ENCODE measurements around the gene LRRC74A. TPM values are rescaled to one million over a fixed set of nuclear protein-coding genes. Genes with fewer than 3 reads are reported as not detected.

LRRC74A gene
- total and polyA plus RNA-seq, 10 of the 15 experiments (the other 5 are each of a cell fraction or from before 2014, with no cell fraction given): not detected

DNA sequence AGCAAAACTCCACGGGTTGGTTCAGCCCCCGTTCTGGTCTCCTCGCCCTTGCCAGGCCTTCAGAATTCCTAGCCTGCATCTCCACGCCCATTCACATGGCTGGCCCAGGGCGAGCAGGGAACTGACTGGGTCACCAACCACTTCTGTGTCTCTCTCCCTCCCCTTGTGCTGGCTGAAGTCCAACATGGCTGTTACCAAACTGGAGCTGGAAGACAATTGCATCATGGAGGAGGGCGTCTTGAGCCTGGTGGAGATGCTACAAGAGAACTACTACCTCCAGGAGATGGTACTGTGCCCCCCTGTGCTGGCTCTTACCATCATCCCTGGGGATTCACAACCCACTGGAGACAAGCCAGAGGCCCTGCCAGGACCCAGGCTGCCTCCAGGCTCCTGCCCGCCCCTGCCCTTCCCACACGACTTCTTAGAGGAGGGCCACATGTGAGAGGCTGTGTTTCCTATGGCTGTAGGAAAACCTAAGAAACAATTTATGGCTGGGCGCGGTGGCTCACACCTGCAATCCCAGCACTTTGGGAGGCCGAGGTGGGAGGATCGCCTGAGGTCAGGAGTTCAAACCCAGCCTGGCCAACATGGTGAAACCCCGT lies 9.9 kb downstream of the LRRC74A start:
- RAD21 ChIA-PET (ENCODE audit: unreplicated experiment): no interaction called here
- H3K27me3 ChIP-seq (replicated peaks in 1 of 2; ENCODE audit: control insufficient read depth in 2 of 2, insufficient read depth in 2 of 2, low read length in 1 of 2): peaks cover 0 to 3% of the 10 kb centered on the region in 2 experiments; a peak in 3 of 4 replicates
- no peak overlapping the region for H3K27ac ChIP-seq (ENCODE audit: control insufficient read depth, insufficient read depth)
- SMC1A ChIA-PET (ENCODE audit: uncharacterized antibody, unreplicated experiment): interaction anchor here (0.7 kb wide), 1 partner anchor 245 kb away, joined by 3 read pairs; no protein-coding TSS in a partner anchor
- no peak overlapping the region for H3K4me2 ChIP-seq (ENCODE audit: control insufficient read depth, insufficient read depth)
- intact Hi-C loops (cut with micrococcal nuclease; ENCODE audit: unreplicated experiment) (no loop called here), in situ Hi-C loops (cut with MboI) (no loop called here)
- FAIRE-seq (no peak), ATAC-seq (no peak), DNase-seq (ENCODE audit: low read depth, low spot score) (no peak)
- TF ChIP-seq BCLAF1 (IDR thresholded peaks at IDR 0.05) (no peak), CEBPB (IDR thresholded peaks at IDR 0.05; ENCODE audit: borderline replicate concordance in 1 of 2, low read depth in 2 of 2, low read length in 2 of 2) (no peak), GABPA (IDR thresholded peaks at IDR 0.05; ENCODE audit: low read depth) (no peak), SREBF1 (IDR thresholded peaks at IDR 0.05; ENCODE audit: low read length) (no peak), NFXL1 (IDR thresholded peaks at IDR 0.05; ENCODE audit: borderline replicate concordance) (no peak), NR2C2 (IDR thresholded peaks at IDR 0.05; ENCODE audit: borderline replicate concordance, control insufficient read depth, insufficient read length, low read depth) (no peak), FOXM1 (IDR thresholded peaks at IDR 0.05; ENCODE audit: low read depth, low read length) (no peak), RAD21 (IDR thresholded peaks at IDR 0.05; ENCODE audit: insufficient read depth, low read depth, low read length) (no peak), ZNF24 (IDR thresholded peaks at IDR 0.05) (no peak), TCF3 (IDR thresholded peaks at IDR 0.05; ENCODE audit: borderline replicate concordance, insufficient read depth, low read depth, low read length) (no peak), POU2F2 (IDR thresholded peaks at IDR 0.05; ENCODE audit: borderline replicate concordance, low read depth, low read length) (no peak), CBX5 (IDR thresholded peaks at IDR 0.05; ENCODE audit: low read depth) (no peak)
- TF ChIP-seq, protein P1, sequence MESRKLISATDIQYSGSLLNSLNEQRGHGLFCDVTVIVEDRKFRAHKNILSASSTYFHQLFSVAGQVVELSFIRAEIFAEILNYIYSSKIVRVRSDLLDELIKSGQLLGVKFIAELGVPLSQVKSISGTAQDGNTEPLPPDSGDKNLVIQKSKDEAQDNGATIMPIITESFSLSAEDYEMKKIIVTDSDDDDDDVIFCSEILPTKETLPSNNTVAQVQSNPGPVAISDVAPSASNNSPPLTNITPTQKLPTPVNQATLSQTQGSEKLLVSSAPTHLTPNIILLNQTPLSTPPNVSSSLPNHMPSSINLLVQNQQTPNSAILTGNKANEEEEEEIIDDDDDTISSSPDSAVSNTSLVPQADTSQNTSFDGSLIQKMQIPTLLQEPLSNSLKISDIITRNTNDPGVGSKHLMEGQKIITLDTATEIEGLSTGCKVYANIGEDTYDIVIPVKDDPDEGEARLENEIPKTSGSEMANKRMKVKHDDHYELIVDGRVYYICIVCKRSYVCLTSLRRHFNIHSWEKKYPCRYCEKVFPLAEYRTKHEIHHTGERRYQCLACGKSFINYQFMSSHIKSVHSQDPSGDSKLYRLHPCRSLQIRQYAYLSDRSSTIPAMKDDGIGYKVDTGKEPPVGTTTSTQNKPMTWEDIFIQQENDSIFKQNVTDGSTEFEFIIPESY (IDR thresholded peaks at IDR 0.05): no peak
- TF ChIP-seq, protein P2, sequence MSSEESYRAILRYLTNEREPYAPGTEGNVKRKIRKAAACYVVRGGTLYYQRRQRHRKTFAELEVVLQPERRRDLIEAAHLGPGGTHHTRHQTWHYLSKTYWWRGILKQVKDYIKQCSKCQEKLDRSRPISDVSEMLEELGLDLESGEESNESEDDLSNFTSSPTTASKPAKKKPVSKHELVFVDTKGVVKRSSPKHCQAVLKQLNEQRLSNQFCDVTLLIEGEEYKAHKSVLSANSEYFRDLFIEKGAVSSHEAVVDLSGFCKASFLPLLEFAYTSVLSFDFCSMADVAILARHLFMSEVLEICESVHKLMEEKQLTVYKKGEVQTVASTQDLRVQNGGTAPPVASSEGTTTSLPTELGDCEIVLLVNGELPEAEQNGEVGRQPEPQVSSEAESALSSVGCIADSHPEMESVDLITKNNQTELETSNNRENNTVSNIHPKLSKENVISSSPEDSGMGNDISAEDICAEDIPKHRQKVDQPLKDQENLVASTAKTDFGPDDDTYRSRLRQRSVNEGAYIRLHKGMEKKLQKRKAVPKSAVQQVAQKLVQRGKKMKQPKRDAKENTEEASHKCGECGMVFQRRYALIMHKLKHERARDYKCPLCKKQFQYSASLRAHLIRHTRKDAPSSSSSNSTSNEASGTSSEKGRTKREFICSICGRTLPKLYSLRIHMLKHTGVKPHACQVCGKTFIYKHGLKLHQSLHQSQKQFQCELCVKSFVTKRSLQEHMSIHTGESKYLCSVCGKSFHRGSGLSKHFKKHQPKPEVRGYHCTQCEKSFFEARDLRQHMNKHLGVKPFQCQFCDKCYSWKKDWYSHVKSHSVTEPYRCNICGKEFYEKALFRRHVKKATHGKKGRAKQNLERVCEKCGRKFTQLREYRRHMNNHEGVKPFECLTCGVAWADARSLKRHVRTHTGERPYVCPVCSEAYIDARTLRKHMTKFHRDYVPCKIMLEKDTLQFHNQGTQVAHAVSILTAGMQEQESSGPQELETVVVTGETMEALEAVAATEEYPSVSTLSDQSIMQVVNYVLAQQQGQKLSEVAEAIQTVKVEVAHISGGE (CRISPR knock-in tag; IDR thresholded peaks at IDR 0.05): no peak
- CTCF ChIA-PET: interaction anchor here (1.0 kb wide), 1 partner anchor 25 kb away, joined by 3 read pairs; no protein-coding TSS in a partner anchor
- POLR2A ChIA-PET: no interaction called here
- 43% methylated on average over 13 of the region's 13 CpGs for WGBS (ENCODE audit: insufficient coverage, insufficient replicate concordance, low lambda C conversion rate, missing lambda C conversion rate)
- H2AFZ ChIP-seq (ENCODE audit: control insufficient read depth, low read depth, low read length): no peak overlapping the region
- H3K4me1 ChIP-seq (ENCODE audit: control insufficient read depth, insufficient read depth, low read length): no peaks in the 10 kb centered on the region
- H3K36me3 ChIP-seq (ENCODE audit: control insufficient read depth in 2 of 2, insufficient read depth in 2 of 2, low read length in 1 of 2): no peaks in the 10 kb centered on the region
- no peaks in the 10 kb centered on the region for H4K20me1 ChIP-seq (ENCODE audit: control insufficient read depth, insufficient read depth)
- H3K79me2 ChIP-seq (ENCODE audit: control insufficient read depth, insufficient read depth, low read length): no peaks in the 10 kb centered on the region
- no TSS peak for BruUV-seq (replicated peaks)
- H3K9ac ChIP-seq (ENCODE audit: control insufficient read depth, insufficient read depth, low read length): no peak overlapping the region
- H3K9me3 ChIP-seq (replicated peaks; ENCODE audit: control insufficient read depth, insufficient read depth, low read length): no peaks in the 10 kb centered on the region
- H3K4me3 ChIP-seq: no peak overlapping the region
